ENCODE data around the gene AJAP1.

AJAP1 gene

GRCh38 chr1:4743978-4744750 lies 89.8 kb downstream of the AJAP1 start:
- DNase-seq (ENCODE audit: low spot score), result no peak
- no peak for TF ChIP-seq CTCF (IDR thresholded peaks at IDR 0.05; ENCODE audit: extremely low read depth, missing control alignments)

GRCh38 chr1:4745560-4745959 lies 91.2 kb downstream of the AJAP1 start:
- no peak for TF ChIP-seq CTCF (IDR thresholded peaks at IDR 0.05; ENCODE audit: extremely low read depth, missing control alignments)
- no peak for DNase-seq (ENCODE audit: low spot score)

GRCh38 chr1:4749406-4749805 lies 95.0 kb downstream of the AJAP1 start:
- DNase-seq (ENCODE audit: low spot score), result no peak
- TF ChIP-seq CTCF (IDR thresholded peaks at IDR 0.05; ENCODE audit: extremely low read depth, missing control alignments), result no peak

- no peak for TF ChIP-seq CTCF (IDR thresholded peaks at IDR 0.05; ENCODE audit: extremely low read depth, missing control alignments)
- no peak for DNase-seq (ENCODE audit: low spot score)
Measured at GRCh38 chr1:4750177-4750576, 95.8 kb downstream of the AJAP1 start.

GRCh38 chr1:4752059-4752458 lies 97.7 kb downstream of the AJAP1 start:
- no peak for DNase-seq (ENCODE audit: low spot score)
- no peak for TF ChIP-seq CTCF (IDR thresholded peaks at IDR 0.05; ENCODE audit: extremely low read depth, missing control alignments)

GRCh38 chr1:4754816-4755215 lies 100.4 kb downstream of the AJAP1 start:
- DNase-seq (ENCODE audit: low spot score), result no peak
- TF ChIP-seq CTCF (IDR thresholded peaks at IDR 0.05; ENCODE audit: extremely low read depth, missing control alignments), result no peak

- no peak for TF ChIP-seq CTCF (IDR thresholded peaks at IDR 0.05; ENCODE audit: extremely low read depth, missing control alignments)
- no peak for DNase-seq (ENCODE audit: low spot score)
Measured at GRCh38 chr1:4755301-4755845, 101.0 kb downstream of the AJAP1 start.

All from GM20000 (cell line).